Measurements from ENCODE around the gene FURIN.
A peak's percentile ranks its signal among the peaks of the same experiment; 100 is the strongest.

FURIN gene

GRCh38 chr15:90889736-90890456 is 21.5 kb downstream of the FURIN start:
- Histone ChIP-seq H2AFZ (ENCODE audit: low read length) (no peak overlapping the region), H2AK5ac (ENCODE audit: low read depth, low read length) (peak overlapping the region; percentile 28), H4K8ac (ENCODE audit: low read depth, low read length) (no peak overlapping the region), H2BK120ac (ENCODE audit: low read depth, low read length) (no peak overlapping the region), H2BK5ac (ENCODE audit: low read length) (peak overlapping the region; percentile 82), H3K9ac (ENCODE audit: low read depth, low read length, poor library complexity) (peak overlapping the region; percentile 21), H3K4me1 (ENCODE audit: control insufficient read depth in 2 of 2, insufficient read depth in 1 of 2, low read depth in 1 of 2, low read length in 2 of 2) (peaks cover under 1 to 1% of the 10 kb centered on the region in 2 donors), H2BK15ac (ENCODE audit: low read length) (no peak overlapping the region), H3K79me1 (ENCODE audit: low read depth, low read length) (no peaks in the 10 kb centered on the region), H3K9me3 (replicated peaks in 1 of 2; ENCODE audit: control insufficient read depth in 2 of 2, insufficient read depth in 1 of 2, low read depth in 1 of 2, low read length in 2 of 2) (no peaks in the 10 kb centered on the region), H3K14ac (ENCODE audit: low read length) (peak overlapping the region; percentile 82), H3K4me2 (ENCODE audit: insufficient read depth, low read length, poor library complexity, severe bottlenecking) (no peak overlapping the region), H3K4me3 (ENCODE audit: low read length in 2 of 2) (peak overlapping the region in 1 of 2 donors; percentile 27), H3K36me3 (replicated peaks in 1 of 2; ENCODE audit: control insufficient read depth in 2 of 2, insufficient read depth in 2 of 2, low read length in 2 of 2) (peaks cover 0 to 2% of the 10 kb centered on the region in 2 donors), H3K4ac (ENCODE audit: low read length) (no peak overlapping the region), H2BK12ac (ENCODE audit: low read length) (no peak overlapping the region), H3K27me3 (ENCODE audit: control insufficient read depth in 3 of 3, insufficient read depth in 3 of 3, low read depth in 1 of 3, low read length in 3 of 3) (no peaks in the 10 kb centered on the region), H4K91ac (ENCODE audit: low read depth, low read length, poor library complexity) (no peak overlapping the region), H3K23ac (ENCODE audit: low read depth, low read length, poor library complexity) (peak overlapping the region; percentile 65), H3K18ac (ENCODE audit: low read length) (peak overlapping the region; percentile 85), H3K27ac (replicated peaks; ENCODE audit: low read length) (no peak overlapping the region)
- no CpG with 5 or more reads among the region's 31 CpGs for WGBS, 2 donors (ENCODE audit: extremely low coverage in 2 of 2, insufficient read length in 2 of 2, insufficient replicate concordance in 1 of 2)
- no peak for DNase-seq (ENCODE audit: low spot score)

DNA sequence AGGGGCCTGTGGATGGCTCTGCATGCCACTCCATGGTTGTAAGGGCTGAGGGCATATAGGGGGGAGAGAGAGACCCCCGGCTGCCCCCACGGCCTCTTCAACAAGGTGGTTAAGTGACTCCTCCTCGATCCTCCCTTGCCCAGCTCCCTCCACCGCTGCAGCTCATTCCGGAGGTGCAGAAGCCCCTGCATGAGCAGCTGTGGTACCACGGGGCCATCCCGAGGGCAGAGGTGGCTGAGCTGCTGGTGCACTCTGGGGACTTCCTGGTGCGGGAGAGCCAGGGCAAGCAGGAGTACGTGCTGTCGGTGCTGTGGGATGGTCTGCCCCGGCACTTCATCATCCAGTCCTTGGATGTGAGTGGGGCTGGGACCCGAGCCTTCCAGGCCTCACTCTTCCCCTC is 22.5 kb downstream of the FURIN start:
- Histone ChIP-seq H2BK15ac (ENCODE audit: low read length) (no peak overlapping the region), H3K4me2 (ENCODE audit: insufficient read depth, low read length, poor library complexity, severe bottlenecking) (no peak overlapping the region), H3K4ac (ENCODE audit: low read length) (no peak overlapping the region), H3K27ac (replicated peaks; ENCODE audit: low read length) (no peak overlapping the region), H3K14ac (ENCODE audit: low read length) (no peak overlapping the region), H3K36me3 (replicated peaks in 1 of 2; ENCODE audit: control insufficient read depth in 2 of 2, insufficient read depth in 2 of 2, low read length in 2 of 2) (peaks cover 0 to 6% of the 10 kb centered on the region in 2 donors), H2AFZ (ENCODE audit: low read length) (peak overlapping the region; percentile 19), H3K9me3 (replicated peaks in 1 of 2; ENCODE audit: control insufficient read depth in 2 of 2, insufficient read depth in 1 of 2, low read depth in 1 of 2, low read length in 2 of 2) (no peaks in the 10 kb centered on the region), H3K4me1 (ENCODE audit: control insufficient read depth in 2 of 2, insufficient read depth in 1 of 2, low read depth in 1 of 2, low read length in 2 of 2) (no peaks in the 10 kb centered on the region), H3K9ac (ENCODE audit: low read depth, low read length, poor library complexity) (no peak overlapping the region), H2AK5ac (ENCODE audit: low read depth, low read length) (no peak overlapping the region), H3K18ac (ENCODE audit: low read length) (no peak overlapping the region), H3K23ac (ENCODE audit: low read depth, low read length, poor library complexity) (peak overlapping the region; percentile 25), H3K27me3 (ENCODE audit: control insufficient read depth in 3 of 3, insufficient read depth in 3 of 3, low read depth in 1 of 3, low read length in 3 of 3) (no peaks in the 10 kb centered on the region), H3K79me1 (ENCODE audit: low read depth, low read length) (no peaks in the 10 kb centered on the region), H2BK12ac (ENCODE audit: low read length) (no peak overlapping the region), H3K4me3 (ENCODE audit: low read length in 2 of 2) (no peak overlapping the region), H4K91ac (ENCODE audit: low read depth, low read length, poor library complexity) (no peak overlapping the region), H2BK5ac (ENCODE audit: low read length) (no peak overlapping the region), H2BK120ac (ENCODE audit: low read depth, low read length) (no peak overlapping the region), H4K8ac (ENCODE audit: low read depth, low read length) (no peak overlapping the region)
- DNase-seq (ENCODE audit: low spot score): no peak
- no CpG with 5 or more reads among the region's 12 CpGs for WGBS, 2 donors (ENCODE audit: extremely low coverage in 2 of 2, insufficient read length in 2 of 2, insufficient replicate concordance in 1 of 2)

GRCh38 chr15:90891346-90891949 is 23.1 kb downstream of the FURIN start:
- WGBS, 2 donors (ENCODE audit: extremely low coverage in 2 of 2, insufficient read length in 2 of 2, insufficient replicate concordance in 1 of 2): no CpG with 5 or more reads among the region's 8 CpGs

GRCh38 chr15:90892023-90892422 is 23.6 kb downstream of the FURIN start:
- H3K79me1 ChIP-seq (ENCODE audit: low read depth, low read length): no peaks in the 10 kb centered on the region
- H4K91ac ChIP-seq (ENCODE audit: low read depth, low read length, poor library complexity): no peak overlapping the region
- H3K18ac ChIP-seq (ENCODE audit: low read length): no peak overlapping the region
- H3K4ac ChIP-seq (ENCODE audit: low read length): no peak overlapping the region
- H2BK12ac ChIP-seq (ENCODE audit: low read length): no peak overlapping the region
- no peaks in the 10 kb centered on the region for H3K4me1 ChIP-seq (ENCODE audit: control insufficient read depth in 2 of 2, insufficient read depth in 1 of 2, low read depth in 1 of 2, low read length in 2 of 2)
- no peak overlapping the region for H2BK120ac ChIP-seq (ENCODE audit: low read depth, low read length)
- no peak overlapping the region for H2AK5ac ChIP-seq (ENCODE audit: low read depth, low read length)
- no peak for DNase-seq (ENCODE audit: low spot score)
- peak overlapping the region; percentile 31 for H3K14ac ChIP-seq (ENCODE audit: low read length)
- no peak overlapping the region for H2AFZ ChIP-seq (ENCODE audit: low read length)
- H3K27ac ChIP-seq (replicated peaks; ENCODE audit: low read length): no peak overlapping the region
- H2BK5ac ChIP-seq (ENCODE audit: low read length): no peak overlapping the region
- H3K9ac ChIP-seq (ENCODE audit: low read depth, low read length, poor library complexity): no peak overlapping the region
- H3K9me3 ChIP-seq (replicated peaks in 1 of 2; ENCODE audit: control insufficient read depth in 2 of 2, insufficient read depth in 1 of 2, low read depth in 1 of 2, low read length in 2 of 2): no peaks in the 10 kb centered on the region
- no peak overlapping the region for H2BK15ac ChIP-seq (ENCODE audit: low read length)
- no peak overlapping the region for H3K23ac ChIP-seq (ENCODE audit: low read depth, low read length, poor library complexity)
- peaks cover 0 to 6% of the 10 kb centered on the region in 2 donors for H3K36me3 ChIP-seq (replicated peaks in 1 of 2; ENCODE audit: control insufficient read depth in 2 of 2, insufficient read depth in 2 of 2, low read length in 2 of 2)
- WGBS, 2 donors (ENCODE audit: extremely low coverage in 2 of 2, insufficient read length in 2 of 2, insufficient replicate concordance in 1 of 2): no CpG with 5 or more reads among the region's 11 CpGs
- H3K27me3 ChIP-seq (ENCODE audit: control insufficient read depth in 3 of 3, insufficient read depth in 3 of 3, low read depth in 1 of 3, low read length in 3 of 3): no peaks in the 10 kb centered on the region
- H3K4me2 ChIP-seq (ENCODE audit: insufficient read depth, low read length, poor library complexity, severe bottlenecking): no peak overlapping the region
- no peak overlapping the region for H3K4me3 ChIP-seq (ENCODE audit: low read length in 2 of 2)
- H4K8ac ChIP-seq (ENCODE audit: low read depth, low read length): no peak overlapping the region

More at GRCh38 chr15:90891346-90891949, 23.1 kb downstream of the FURIN start:
- Histone ChIP-seq H3K14ac (ENCODE audit: low read length) (peak overlapping the region; percentile 31), H3K18ac (ENCODE audit: low read length) (no peak overlapping the region), H3K27me3 (ENCODE audit: control insufficient read depth in 3 of 3, insufficient read depth in 3 of 3, low read depth in 1 of 3, low read length in 3 of 3) (no peaks in the 10 kb centered on the region), H3K9me3 (replicated peaks in 1 of 2; ENCODE audit: control insufficient read depth in 2 of 2, insufficient read depth in 1 of 2, low read depth in 1 of 2, low read length in 2 of 2) (no peaks in the 10 kb centered on the region), H3K4ac (ENCODE audit: low read length) (no peak overlapping the region), H3K79me1 (ENCODE audit: low read depth, low read length) (no peaks in the 10 kb centered on the region), H2BK5ac (ENCODE audit: low read length) (no peak overlapping the region), H4K91ac (ENCODE audit: low read depth, low read length, poor library complexity) (no peak overlapping the region), H2AFZ (ENCODE audit: low read length) (peak overlapping the region; percentile 19), H3K4me1 (ENCODE audit: control insufficient read depth in 2 of 2, insufficient read depth in 1 of 2, low read depth in 1 of 2, low read length in 2 of 2) (no peaks in the 10 kb centered on the region), H3K4me3 (ENCODE audit: low read length in 2 of 2) (no peak overlapping the region), H3K23ac (ENCODE audit: low read depth, low read length, poor library complexity) (no peak overlapping the region), H2BK12ac (ENCODE audit: low read length) (no peak overlapping the region), H2AK5ac (ENCODE audit: low read depth, low read length) (no peak overlapping the region), H3K36me3 (replicated peaks in 1 of 2; ENCODE audit: control insufficient read depth in 2 of 2, insufficient read depth in 2 of 2, low read length in 2 of 2) (peaks cover 0 to 6% of the 10 kb centered on the region in 2 donors), H2BK120ac (ENCODE audit: low read depth, low read length) (no peak overlapping the region), H3K4me2 (ENCODE audit: insufficient read depth, low read length, poor library complexity, severe bottlenecking) (no peak overlapping the region), H3K27ac (replicated peaks; ENCODE audit: low read length) (no peak overlapping the region), H4K8ac (ENCODE audit: low read depth, low read length) (no peak overlapping the region), H2BK15ac (ENCODE audit: low read length) (no peak overlapping the region), H3K9ac (ENCODE audit: low read depth, low read length, poor library complexity) (no peak overlapping the region)
- no peak for DNase-seq (ENCODE audit: low spot score)
